HepG2 (cell line): ENCODE results near the gene DPYD. TPM values are rescaled to one million over a fixed set of nuclear protein-coding genes. Genes with fewer than 3 reads are reported as not detected.
A peak's percentile ranks its signal among the peaks of the same experiment; 100 is the strongest.

Experiments
- ATAC-seq: fragments of 200-7000 bp; cut with Tn5 transposase; 3 replicates; pipeline ENCODE4 v1.9.1; 2020; ENCODE audit warnings: mild to moderate bottlenecking, moderate library complexity
- BruUV-seq: library from RNA; stranded (reverse); fragments of 400-500 nt; replicated peaks from 2 replicates; lab custom pipeline; 2021; lab: Mats Ljungman, UMichigan
- CTCF ChIA-PET: fragments of 300-600 bp; formaldehyde crosslinking; extraction: SDS; loops from one replicate; lab custom pipeline; 2021; ENCODE audit warnings: low total read pairs, inconsistent platforms, low intra/inter-chr PET ratio; lab: Yijun Ruan, JAX
- POLR2A ChIA-PET: fragments of 350-600 bp; sonication (Branson Sonifier 250); formaldehyde crosslinking; loops from one replicate; lab custom pipeline; 2020; ENCODE audit warnings: antibody characterized with exemption, inconsistent platforms; lab: Yijun Ruan, JAX
- DNase-seq: peaks from one replicate; pipeline ENCODE4 v3.0.0-alpha.2; 2015; ENCODE audit warnings: low spot score
- FAIRE-seq: peaks from 3 replicates; lab custom pipeline; 2011; peaks lifted over from hg19 to GRCh38; lab: Jason Lieb, UNC
- H2AFZ ChIP-seq: one replicate; pipeline ENCODE4 v1.6.1; 2011; ENCODE audit warnings: low read length, inconsistent platforms
- H3K27ac ChIP-seq: fragments of 300-600 bp; 3 replicates; pipeline ENCODE4 v1.8.0; 2011; ENCODE audit warnings: mixed run types, mild to moderate bottlenecking, mixed read lengths, low read length, inconsistent platforms; ENCODE audit not compliant: insufficient read depth; ENCODE audit errors: extremely low read length
- H3K27me3 ChIP-seq, 2 experiments: fragments of 200-600 bp in 1 of 2; 2 replicates in 1 of 2; 3 replicates in 1 of 2; pipeline versions ENCODE4 v1.6.0 to v1.8.0; 2011; ENCODE audit warnings: low read length in 2 of 2, mild to moderate bottlenecking in 2 of 2, moderate library complexity in 2 of 2, inconsistent platforms in 1 of 2; ENCODE audit not compliant: insufficient read depth in 2 of 2, control insufficient read depth in 1 of 2
- H3K36me3 ChIP-seq, 2 experiments: fragments of 200-600 bp in 1 of 2; replicated peaks in 1 of 2; 2 replicates in 1 of 2; 3 replicates in 1 of 2; pipeline versions ENCODE4 v1.5.1 to v1.8.0; 2011; ENCODE audit warnings: low read length in 2 of 2, inconsistent platforms in 1 of 2; ENCODE audit not compliant: insufficient read depth in 2 of 2, control insufficient read depth in 1 of 2
- H3K4me1 ChIP-seq: 2 replicates; pipeline ENCODE4 v1.5.1; 2012; ENCODE audit warnings: low read length, inconsistent platforms; ENCODE audit not compliant: insufficient read depth
- H3K4me2 ChIP-seq: 2 replicates; pipeline ENCODE4 v1.6.0; 2011; ENCODE audit warnings: low read depth, low read length, inconsistent platforms
- H3K4me3 ChIP-seq, 3 experiments: fragments of 200-600 bp in 1 of 3; sonication (generic), shearing (Covaris generic) in 1 of 3; replicated peaks in 1 of 3; 2 replicates each; pipeline ENCODE4 v1.5.1; 2011 to 2016; ENCODE audit warnings: low read length in 3 of 3, inconsistent platforms in 2 of 3, low read depth in 2 of 3, mild to moderate bottlenecking in 2 of 3, control low read depth in 1 of 3, mixed read lengths in 1 of 3; ENCODE audit not compliant: insufficient read depth in 1 of 3
- H3K79me2 ChIP-seq: one replicate; pipeline ENCODE4 v1.6.1; 2011; ENCODE audit warnings: low read length, inconsistent platforms; ENCODE audit not compliant: insufficient read depth
- H3K9ac ChIP-seq: 2 replicates; pipeline ENCODE4 v1.6.0; 2011; ENCODE audit warnings: mild to moderate bottlenecking, low read depth, low read length, inconsistent platforms; ENCODE audit not compliant: insufficient read depth
- H3K9me3 ChIP-seq: 2 replicates; pipeline ENCODE4 v1.5.1; 2012; ENCODE audit warnings: mild to moderate bottlenecking, low read length
- H4K20me1 ChIP-seq: 2 replicates; pipeline ENCODE4 v1.6.0; 2011; ENCODE audit warnings: inconsistent platforms, mild to moderate bottlenecking, low read length, moderate library complexity; ENCODE audit not compliant: insufficient read depth
- EHMT2 ChIP-seq: fragments of 200-600 bp; sonication (generic); IDR thresholded peaks from 2 replicates; pipeline ENCODE4 v1.7.0; 2017; ENCODE audit warnings: antibody characterized with exemption, low read depth, low read length, borderline replicate concordance
- FOXO1 ChIP-seq: sonication (generic); formaldehyde crosslinking; IDR thresholded peaks from 2 replicates; pipeline ENCODE4 v1.4.0; 2020; ENCODE audit warnings: missing genetic modification reagents
- MAFF ChIP-seq: IDR thresholded peaks from 2 replicates; pipeline ENCODE4 v1.6.1; 2011; ENCODE audit warnings: low read depth, low read length, improper control_type of control experiment
- MAFK ChIP-seq, 2 experiments: IDR thresholded peaks in 1 of 2; conservative IDR thresholded peaks in 1 of 2; 2 replicates each; pipeline ENCODE4 v1.6.1; 2011; ENCODE audit warnings: improper control_type of control experiment in 2 of 2, low read length in 2 of 2
- MLLT10 ChIP-seq: sonication (generic); formaldehyde crosslinking; IDR thresholded peaks from 2 replicates; pipeline ENCODE4 v1.4.0; 2020; ENCODE audit warnings: missing genetic modification reagents
- SAFB2 ChIP-seq: sonication (generic); formaldehyde crosslinking; IDR thresholded peaks from 2 replicates; pipeline ENCODE4 v1.5.1; 2020; ENCODE audit warnings: missing genetic modification reagents, low read depth, mild to moderate bottlenecking, borderline replicate concordance
- SALL2 ChIP-seq: sonication (generic); formaldehyde crosslinking; IDR thresholded peaks from 2 replicates; pipeline ENCODE4 v1.8.1; 2023; ENCODE audit warnings: mild to moderate bottlenecking, missing genetic modification reagents, inconsistent platforms
- SOX13 ChIP-seq, 3 experiments: fragments of 450-650 bp in 1 of 3; sonication (generic) in 1 of 3; formaldehyde crosslinking in 1 of 3; IDR thresholded peaks in 2 of 3; conservative IDR thresholded peaks in 1 of 3; 2 replicates each; pipeline versions ENCODE4 v1.5.0 to v1.6.1; 2016 to 2020; ENCODE audit warnings: antibody characterized with exemption in 1 of 3, mild to moderate bottlenecking in 1 of 3, missing compliant biosample characterization in 1 of 3, missing genetic modification reagents in 1 of 3, moderate library complexity in 1 of 3
- TSC22D2 ChIP-seq: sonication (generic); formaldehyde crosslinking; IDR thresholded peaks from 2 replicates; pipeline ENCODE4 v1.5.1; 2020; ENCODE audit warnings: missing genetic modification reagents, mild to moderate bottlenecking, borderline replicate concordance
- XRCC5 ChIP-seq: fragments of 200-400 bp; formaldehyde crosslinking; optimal IDR thresholded peaks from 2 replicates; pipeline ENCODE3; 2017; ENCODE audit warnings: mild to moderate bottlenecking, low read length
- ZBED4 ChIP-seq: sonication (generic); formaldehyde crosslinking; IDR thresholded peaks from 2 replicates; pipeline ENCODE4 v1.4.0; 2020; ENCODE audit warnings: missing genetic modification reagents, borderline replicate concordance
- ZNF530 ChIP-seq: sonication (generic); formaldehyde crosslinking; IDR thresholded peaks from 2 replicates; pipeline ENCODE4 v1.5.0; 2020; ENCODE audit warnings: low read depth, mild to moderate bottlenecking, missing genetic modification reagents
- WGBS: methylation state at CpG from one replicate; pipeline ENCODE4 v1.1.6; 2017; ENCODE audit warnings: low lambda C conversion rate; 5-methylcytosine and 5-hydroxymethylcytosine counted together
- in situ Hi-C: cut with HindIII; loops from 2 replicates; pipeline ENCODE4 v1.10.0; 2017; ENCODE audit warnings: low pct_unique_long_range_greater_than_20kb; ENCODE audit not compliant: extremely low pct_ligation_motif_present
- intact Hi-C: fragments of 100-400 bp; cut with micrococcal nuclease; formaldehyde crosslinking; loops from one replicate; pipeline ENCODE4 v1.10.0; 2022; ENCODE audit not compliant: unreplicated experiment
- polyA plus RNA-seq, 8 experiments: library from polyadenylated mRNA; depleted of rRNA in 3 of 8; stranded (reverse) in 7 of 8; unstranded in 1 of 8; fragments of >200 nt; fragmentation: Illumina TruSeq in 4 of 8; extraction: Trizol in 4 of 8; gene quantifications; 2 replicates each; pipeline versions ENCODE4 v1.2.1 to v1.2.3, GENCODE V29; 2011 to 2016; ENCODE audit warnings: low read depth in 4 of 8, missing spikeins in 1 of 8, mixed read lengths in 1 of 8; ENCODE audit not compliant: insufficient read depth in 1 of 8
- total RNA-seq, 5 experiments: library from RNA; depleted of rRNA; stranded (reverse); fragments of >200 nt; fragmentation: Illumina TruSeq; extraction: Trizol; gene quantifications; 2 replicates each; pipeline ENCODE4 v1.2.3, GENCODE V29; 2016; ENCODE audit warnings: low read depth in 1 of 5
- TF ChIP-seq, protein P1 (sequence below): sonication (generic); formaldehyde crosslinking; IDR thresholded peaks from 2 replicates; pipeline ENCODE4 v1.5.0; 2020; ENCODE audit warnings: missing genetic modification reagents

DPYD gene
- total and polyA plus RNA-seq, 2 of the 13 experiments (the other 11 are each of a cell fraction or from before 2014, with no cell fraction given) = 1.3 to 3.4 TPM

DNA sequence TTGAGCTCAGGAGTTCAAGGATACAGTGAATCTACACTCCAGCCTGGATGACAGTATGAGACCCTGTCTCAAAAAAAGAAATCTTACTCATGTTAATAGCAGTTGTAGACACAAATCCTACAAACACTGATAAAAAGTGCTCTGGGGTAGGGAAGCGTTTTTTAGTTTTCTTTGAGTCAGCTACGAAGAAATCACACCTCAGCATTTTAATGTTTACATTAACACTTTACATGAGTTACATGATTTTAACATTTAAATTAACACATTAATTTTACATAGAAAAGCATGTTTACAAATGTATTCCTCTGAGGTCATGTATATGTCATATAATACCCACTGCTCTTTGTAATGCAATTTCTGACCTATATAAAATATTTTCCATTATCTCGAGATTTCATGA lies 419.2 kb downstream of the DPYD start:
- ATAC-seq = no peak
- intact Hi-C loops = no loop called here
- H3K27ac ChIP-seq = no peak overlapping the region
- H3K9ac ChIP-seq = no peak overlapping the region
- H4K20me1 ChIP-seq = no peaks in the 10 kb centered on the region
- ChIA-PET POLR2A (no interaction called here), CTCF (no interaction called here)
- 72% methylated on average over 3 of the region's 3 CpGs for WGBS
- H3K9me3 ChIP-seq = 0 out of 2 replicates have a peak, but pooled peaks cover 4% of the 10 kb centered on the region
- H3K4me1 ChIP-seq = peaks cover 5% of the 10 kb centered on the region; the same call in 1 of the 2 replicates
- no peak for DNase-seq
- in situ Hi-C loops = no loop called here
- no peak for TF ChIP-seq XRCC5
- TF ChIP-seq FOXO1 = no peak
- no peak for TF ChIP-seq EHMT2
- peak; percentile 40 to 80; a peak in 3 of 4 replicates for TF ChIP-seq MAFK (conservative IDR thresholded peaks at IDR 0.05 in 1 of 2, IDR thresholded peaks at IDR 0.05 in 1 of 2; ENCODE audit: low read length in 2 of 2)
- TF ChIP-seq MLLT10 (CRISPR knock-in tag) = no peak
- TF ChIP-seq MAFF = peak; percentile 54; the same call in 1 of the 2 replicates
- TF ChIP-seq ZBED4 = no peak
- TF ChIP-seq TSC22D2 = no peak
- no peak for TF ChIP-seq SOX13 (IDR thresholded peaks at IDR 0.05)
- no peak for TF ChIP-seq SOX13 (CRISPR knock-in tag; conservative IDR thresholded peaks at IDR 0.05 in 1 of 2, IDR thresholded peaks at IDR 0.05 in 1 of 2)
- no peak for TF ChIP-seq SAFB2 (CRISPR knock-in tag)
- no peak for TF ChIP-seq ZNF530 (CRISPR knock-in tag)
- TF ChIP-seq, protein P1, sequence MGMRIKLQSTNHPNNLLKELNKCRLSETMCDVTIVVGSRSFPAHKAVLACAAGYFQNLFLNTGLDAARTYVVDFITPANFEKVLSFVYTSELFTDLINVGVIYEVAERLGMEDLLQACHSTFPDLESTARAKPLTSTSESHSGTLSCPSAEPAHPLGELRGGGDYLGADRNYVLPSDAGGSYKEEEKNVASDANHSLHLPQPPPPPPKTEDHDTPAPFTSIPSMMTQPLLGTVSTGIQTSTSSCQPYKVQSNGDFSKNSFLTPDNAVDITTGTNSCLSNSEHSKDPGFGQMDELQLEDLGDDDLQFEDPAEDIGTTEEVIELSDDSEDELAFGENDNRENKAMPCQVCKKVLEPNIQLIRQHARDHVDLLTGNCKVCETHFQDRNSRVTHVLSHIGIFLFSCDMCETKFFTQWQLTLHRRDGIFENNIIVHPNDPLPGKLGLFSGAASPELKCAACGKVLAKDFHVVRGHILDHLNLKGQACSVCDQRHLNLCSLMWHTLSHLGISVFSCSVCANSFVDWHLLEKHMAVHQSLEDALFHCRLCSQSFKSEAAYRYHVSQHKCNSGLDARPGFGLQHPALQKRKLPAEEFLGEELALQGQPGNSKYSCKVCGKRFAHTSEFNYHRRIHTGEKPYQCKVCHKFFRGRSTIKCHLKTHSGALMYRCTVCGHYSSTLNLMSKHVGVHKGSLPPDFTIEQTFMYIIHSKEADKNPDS = no peak
- no peak for TF ChIP-seq SALL2 (CRISPR knock-in tag)
- H3K4me3 ChIP-seq = no peak overlapping the region
- no peak for FAIRE-seq
- BruUV-seq = no TSS peak
- no peak overlapping the region for H2AFZ ChIP-seq
- no peaks in the 10 kb centered on the region for H3K79me2 ChIP-seq
- H3K27me3 ChIP-seq = no peaks in the 10 kb centered on the region
- no peak overlapping the region for H3K4me2 ChIP-seq
- no peaks in the 10 kb centered on the region for H3K36me3 ChIP-seq
